AG04450 (cell line): ENCODE data around the gene WDFY3. TPM values are rescaled to one million over a fixed set of nuclear protein-coding genes. Genes with fewer than 3 reads are reported as not detected.

ENCODE experiments used
- CTCF ChIA-PET: fragments of 300-600, 350-600 bp; formaldehyde crosslinking; extraction: SDS; loops from one replicate; lab custom pipeline; 2022; ENCODE audit warnings: antibody characterized with exemption, inconsistent platforms; lab: Charles Lee
- POLR2A ChIA-PET: fragments of 350-600 bp; formaldehyde crosslinking; extraction: SDS; loops from one replicate; lab custom pipeline; 2021; ENCODE audit warnings: antibody characterized with exemption, inconsistent platforms; lab: Yijun Ruan, JAX
- DNase-seq: peaks from one replicate; pipeline ENCODE4 v3.0.0-alpha.2; 2011; ENCODE audit warnings: low read depth, low spot score
- H3K27ac ChIP-seq: one replicate; pipeline ENCODE4 v1.5.1; 2012; ENCODE audit warnings: low read depth, low read length, control low read depth
- H3K27me3 ChIP-seq: one replicate; pipeline ENCODE4 v1.6.0; 2012; ENCODE audit warnings: low read length; ENCODE audit not compliant: control insufficient read depth, insufficient read depth
- H3K4me3 ChIP-seq: 2 replicates; pipeline ENCODE4 v1.5.1; 2011; ENCODE audit warnings: mild to moderate bottlenecking, low read depth, low read length, control low read depth
- H3K9me3 ChIP-seq: 2 replicates; pipeline ENCODE4 v1.5.1; 2012; ENCODE audit warnings: low read length; ENCODE audit not compliant: control insufficient read depth, insufficient read depth
- polyA plus RNA-seq: library from polyadenylated mRNA; depleted of rRNA; stranded (reverse); fragments of >200 nt; gene quantifications from 2 replicates; pipeline ENCODE4 v1.2.3, GENCODE V29; 2011
- TF ChIP-seq, protein P1 (sequence below): IDR thresholded peaks from 2 replicates; pipeline ENCODE4 v1.5.1; 2011; ENCODE audit warnings: low read depth, low read length, control low read depth, inconsistent platforms

The WDFY3 gene
- polyA plus RNA-seq, 1 experiment, result 31.5 TPM

DNA sequence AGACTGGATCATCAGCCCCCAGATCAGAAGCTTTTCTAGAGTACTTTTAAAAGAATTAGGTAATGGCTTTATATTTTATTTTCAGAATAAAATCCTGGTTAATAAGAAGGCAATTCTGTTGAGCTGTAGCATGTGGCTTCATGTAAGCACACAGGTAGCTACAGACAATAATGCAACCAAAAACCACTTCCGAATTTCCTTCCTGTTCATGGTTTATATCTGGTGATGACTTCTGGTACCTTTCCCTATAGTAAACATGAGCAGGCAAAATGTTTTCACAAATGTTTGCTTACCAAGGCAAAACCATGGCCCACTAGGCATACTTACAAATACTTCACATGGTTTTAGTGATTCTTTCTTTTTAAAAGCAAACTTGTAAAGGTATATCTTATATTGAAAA lies 239.0 kb downstream of the WDFY3 start:
- Histone ChIP-seq H3K27ac (no peak overlapping the region), H3K27me3 (no peaks in the 10 kb centered on the region), H3K9me3 (no peaks in the 10 kb centered on the region), H3K4me3 (no peak overlapping the region)
- POLR2A ChIA-PET, result no interaction called here
- TF ChIP-seq, protein P1, sequence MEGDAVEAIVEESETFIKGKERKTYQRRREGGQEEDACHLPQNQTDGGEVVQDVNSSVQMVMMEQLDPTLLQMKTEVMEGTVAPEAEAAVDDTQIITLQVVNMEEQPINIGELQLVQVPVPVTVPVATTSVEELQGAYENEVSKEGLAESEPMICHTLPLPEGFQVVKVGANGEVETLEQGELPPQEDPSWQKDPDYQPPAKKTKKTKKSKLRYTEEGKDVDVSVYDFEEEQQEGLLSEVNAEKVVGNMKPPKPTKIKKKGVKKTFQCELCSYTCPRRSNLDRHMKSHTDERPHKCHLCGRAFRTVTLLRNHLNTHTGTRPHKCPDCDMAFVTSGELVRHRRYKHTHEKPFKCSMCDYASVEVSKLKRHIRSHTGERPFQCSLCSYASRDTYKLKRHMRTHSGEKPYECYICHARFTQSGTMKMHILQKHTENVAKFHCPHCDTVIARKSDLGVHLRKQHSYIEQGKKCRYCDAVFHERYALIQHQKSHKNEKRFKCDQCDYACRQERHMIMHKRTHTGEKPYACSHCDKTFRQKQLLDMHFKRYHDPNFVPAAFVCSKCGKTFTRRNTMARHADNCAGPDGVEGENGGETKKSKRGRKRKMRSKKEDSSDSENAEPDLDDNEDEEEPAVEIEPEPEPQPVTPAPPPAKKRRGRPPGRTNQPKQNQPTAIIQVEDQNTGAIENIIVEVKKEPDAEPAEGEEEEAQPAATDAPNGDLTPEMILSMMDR, result no peak
- CTCF ChIA-PET, result interaction anchor here (1.4 to 1.9 kb wide), 2 partner anchors 149 to 244 kb away, joined by 5 to 7 read pairs; no protein-coding TSS in a partner anchor
- no peak for DNase-seq

DNA sequence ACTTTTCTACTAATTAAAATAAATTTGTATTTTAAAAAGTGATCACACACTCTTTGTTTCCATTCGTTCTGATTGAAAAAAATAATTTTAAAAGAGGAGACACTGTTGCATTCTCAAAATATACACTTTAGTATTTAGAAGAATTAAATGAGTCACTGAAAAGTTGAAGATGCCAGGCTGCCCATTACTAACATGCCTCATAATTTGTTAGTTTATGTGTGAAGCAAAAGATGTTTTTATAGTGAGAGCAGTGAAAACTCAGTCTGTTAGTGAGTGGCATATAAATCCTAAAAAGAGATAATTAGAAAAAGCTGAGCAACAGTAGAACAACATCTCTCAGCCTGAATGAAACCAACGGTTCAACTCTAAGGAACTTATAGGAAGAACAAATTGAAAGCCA lies 240.1 kb downstream of the WDFY3 start:
- ChIA-PET CTCF (interaction anchor here (1.4 to 1.9 kb wide), 2 partner anchors 148 to 245 kb away, joined by 5 to 7 read pairs; no protein-coding TSS in a partner anchor), POLR2A (interaction anchor here (0.7 kb wide), 1 partner anchor 84 kb away, joined by 3 read pairs; no protein-coding TSS in a partner anchor)
- H3K27me3 ChIP-seq, result no peaks in the 10 kb centered on the region
- no peak for DNase-seq
- TF ChIP-seq, protein P1, result no peak
- no peaks in the 10 kb centered on the region for H3K9me3 ChIP-seq
- H3K27ac ChIP-seq, result no peak overlapping the region
- H3K4me3 ChIP-seq, result no peak overlapping the region

DNA sequence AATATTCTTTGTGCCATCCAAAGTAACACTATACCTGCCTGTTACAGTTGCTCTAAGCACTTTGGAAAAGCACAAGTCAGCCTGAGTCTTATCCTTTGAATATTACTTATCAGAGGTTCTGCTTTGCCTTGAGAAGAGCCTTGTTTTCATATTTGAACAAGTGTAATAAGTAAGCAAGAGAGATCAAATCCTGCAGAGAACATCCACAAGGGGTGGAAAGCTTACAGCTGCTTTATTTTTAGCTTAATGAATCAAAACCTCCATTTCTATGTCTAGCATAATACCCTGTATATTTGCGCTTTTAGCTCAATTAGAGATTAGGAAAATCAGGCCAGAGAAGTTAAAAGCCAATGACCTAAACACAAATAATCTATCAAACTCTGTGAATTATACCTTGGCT lies 243.8 kb downstream of the WDFY3 start:
- TF ChIP-seq, protein P1, result no peak
- no peaks in the 10 kb centered on the region for H3K27me3 ChIP-seq
- DNase-seq, result no peak
- CTCF ChIA-PET, result interaction anchor here (0.9 to 1.3 kb wide), 2 partner anchors 27 to 144 kb away, joined by 3 to 5 read pairs; no protein-coding TSS in a partner anchor
- no peak overlapping the region for H3K4me3 ChIP-seq
- POLR2A ChIA-PET, result no interaction called here
- H3K27ac ChIP-seq, result no peak overlapping the region
- H3K9me3 ChIP-seq, result no peaks in the 10 kb centered on the region

DNA sequence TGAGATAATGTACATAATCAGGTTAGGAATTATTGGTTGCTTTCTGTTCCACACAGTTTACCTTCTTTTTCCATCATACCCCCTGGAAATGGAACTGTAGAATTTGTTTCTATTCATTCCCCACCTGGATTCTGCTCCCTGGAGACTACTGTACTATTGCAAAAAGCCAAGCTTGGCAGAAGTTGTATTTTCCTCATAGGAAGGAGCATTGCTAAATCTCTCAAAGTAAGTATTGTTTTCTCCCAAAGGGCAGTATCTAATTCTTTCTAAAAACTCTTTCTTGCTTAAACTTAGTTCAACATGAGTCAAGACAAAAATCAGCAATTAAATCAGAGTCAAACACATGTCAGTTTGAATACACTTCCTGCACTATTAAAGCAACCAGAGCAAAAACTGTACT lies 247.4 kb downstream of the WDFY3 start:
- DNase-seq, result no peak
- Histone ChIP-seq H3K27ac (no peak overlapping the region), H3K27me3 (no peaks in the 10 kb centered on the region), H3K9me3 (no peaks in the 10 kb centered on the region), H3K4me3 (no peak overlapping the region)
- ChIA-PET POLR2A (no interaction called here), CTCF (no interaction called here)
- TF ChIP-seq, protein P1, result no peak

DNA sequence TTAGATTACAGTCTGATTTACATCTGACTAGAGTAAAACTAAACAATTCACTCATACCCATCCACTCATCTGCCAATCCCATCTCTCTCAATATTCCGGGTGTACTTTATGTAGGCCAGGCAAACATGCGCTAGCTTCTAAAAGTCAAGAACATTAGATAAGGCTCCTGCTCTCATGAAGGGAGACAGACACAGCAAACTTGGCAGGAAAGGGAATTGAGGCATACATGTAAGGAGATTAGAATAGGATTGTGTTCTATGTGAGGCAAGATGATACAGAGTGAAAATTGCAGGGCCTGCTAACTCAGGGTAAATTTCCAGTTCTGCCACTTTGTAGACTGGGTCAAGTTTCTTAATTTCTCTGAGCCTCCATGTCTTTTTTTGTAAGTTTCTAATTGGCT lies 247.8 kb downstream of the WDFY3 start:
- CTCF ChIA-PET, result interaction anchor here (1.3 kb wide), 1 partner anchor 31 kb away, joined by 3 read pairs; no protein-coding TSS in a partner anchor
- TF ChIP-seq, protein P1, result no peak
- H3K27me3 ChIP-seq, result no peaks in the 10 kb centered on the region
- H3K27ac ChIP-seq, result no peak overlapping the region
- no peak for DNase-seq
- H3K4me3 ChIP-seq, result no peak overlapping the region
- H3K9me3 ChIP-seq, result no peaks in the 10 kb centered on the region
- POLR2A ChIA-PET, result no interaction called here
